ENCODE data around the gene CACNA1F.

Gene CACNA1F

DNA sequence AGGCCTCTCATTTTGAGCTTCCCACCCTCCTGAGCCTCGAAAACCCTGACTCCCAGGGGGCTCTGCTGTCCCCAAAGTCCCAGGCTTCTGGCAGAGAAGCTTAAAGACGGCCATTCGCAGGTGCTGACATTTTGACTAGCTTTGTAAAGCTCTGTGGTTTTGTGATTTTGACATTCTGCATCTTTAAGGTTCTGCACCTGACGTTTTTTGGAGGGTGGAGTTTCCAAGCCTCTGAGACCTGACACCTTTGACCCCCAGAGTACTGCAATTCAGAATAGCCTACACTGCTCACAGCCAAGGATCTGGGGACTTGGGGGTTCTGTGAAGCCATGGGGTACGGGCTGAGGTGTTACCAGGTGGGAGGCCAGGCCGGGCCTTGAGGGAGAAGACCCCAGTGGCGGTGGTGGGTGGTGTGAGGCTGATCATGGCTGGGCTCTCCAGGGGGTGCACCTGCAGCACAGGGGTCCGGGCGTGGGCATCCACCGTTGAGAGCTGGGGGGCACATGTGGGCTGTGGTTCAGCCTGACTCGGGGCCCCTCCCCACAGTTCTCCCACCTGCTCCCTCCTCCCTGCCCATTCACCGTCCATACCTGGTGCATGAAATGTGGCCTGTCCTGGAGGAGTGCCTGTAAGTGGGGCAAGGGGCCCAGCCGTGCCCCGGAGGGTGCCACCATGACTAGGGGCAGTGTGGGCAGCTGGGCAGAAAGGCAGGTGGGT is 24.1 kb upstream of the CACNA1F start:
- DNase-seq (ENCODE audit: low spot score): no peak

DNA sequence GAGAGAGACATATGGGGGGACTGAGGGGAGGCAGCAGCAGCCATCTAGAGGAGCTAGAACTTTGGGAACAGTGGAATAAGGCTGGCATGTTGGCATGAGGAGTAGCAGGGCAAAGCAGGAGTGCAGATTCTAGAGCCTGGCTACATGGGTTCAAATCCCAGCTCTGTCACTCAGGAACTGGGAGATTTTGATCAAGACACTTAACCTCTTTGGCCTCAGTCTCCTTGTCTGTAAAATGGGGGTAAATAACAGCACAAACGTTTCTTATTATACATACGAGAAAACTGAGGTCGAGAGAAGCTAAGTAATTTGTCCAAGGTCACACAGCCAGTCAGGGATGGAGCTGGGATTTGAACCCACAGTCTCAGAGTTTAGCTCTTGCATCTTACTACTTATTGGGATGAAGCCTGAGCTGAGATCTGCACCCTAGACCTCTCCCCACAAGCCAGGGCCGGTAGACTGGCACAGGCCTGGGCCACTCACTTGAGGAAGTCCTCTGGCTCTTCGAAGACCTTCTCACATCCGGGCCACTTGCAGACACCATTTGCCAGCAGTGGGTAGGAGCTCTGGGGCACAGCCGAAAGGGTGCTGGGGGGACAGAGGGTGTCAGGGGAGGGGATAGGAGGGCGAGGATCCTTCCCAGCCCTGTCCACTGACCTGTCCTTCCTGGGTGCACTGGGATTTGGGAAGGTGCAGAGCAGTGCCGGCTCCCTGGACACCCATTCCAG is 23.3 kb upstream of the CACNA1F start:
- no peak for DNase-seq (ENCODE audit: low spot score)

DNA sequence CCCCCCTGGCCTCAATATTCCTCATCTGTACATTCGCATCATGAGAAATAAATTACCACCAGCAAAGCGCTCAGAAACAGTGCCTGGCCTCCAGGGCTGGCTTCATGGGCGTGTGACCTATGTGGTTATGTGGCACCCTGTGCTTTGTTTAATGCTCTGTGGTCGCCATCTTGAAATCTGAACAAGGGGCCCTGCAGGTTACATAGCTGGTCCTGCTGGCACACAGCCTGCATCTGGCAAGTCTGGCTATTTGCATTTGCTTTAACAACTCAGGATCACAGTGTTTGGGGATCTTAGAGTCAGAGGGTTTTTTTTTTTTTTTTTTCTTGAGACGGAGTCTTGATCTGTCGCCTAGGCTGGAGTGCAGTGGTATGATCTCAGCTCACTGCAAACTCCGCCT is 21.5 kb upstream of the CACNA1F start:
- DNase-seq (ENCODE audit: low spot score): no peak

DNA sequence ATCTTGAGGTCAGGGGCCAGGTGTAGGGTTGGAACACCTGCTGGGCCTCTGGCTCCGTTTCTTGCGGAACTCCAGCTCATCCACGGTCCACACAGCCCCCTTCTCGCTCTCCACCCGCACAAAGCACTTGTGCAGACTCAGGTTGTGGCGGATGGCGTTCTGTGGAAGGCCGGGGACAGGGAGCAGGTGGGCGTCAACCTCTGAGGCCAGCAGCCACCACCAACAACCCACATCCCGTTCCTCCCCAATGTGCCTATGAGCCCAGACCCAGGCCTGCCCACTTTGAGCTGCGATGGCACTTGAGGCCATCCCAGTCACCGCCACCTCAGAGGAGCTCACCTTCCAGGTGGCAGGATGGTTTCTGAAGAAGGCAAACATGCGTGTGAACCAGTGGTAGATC is 18.2 kb upstream of the CACNA1F start:
- DNase-seq (ENCODE audit: low spot score): no peak

DNA sequence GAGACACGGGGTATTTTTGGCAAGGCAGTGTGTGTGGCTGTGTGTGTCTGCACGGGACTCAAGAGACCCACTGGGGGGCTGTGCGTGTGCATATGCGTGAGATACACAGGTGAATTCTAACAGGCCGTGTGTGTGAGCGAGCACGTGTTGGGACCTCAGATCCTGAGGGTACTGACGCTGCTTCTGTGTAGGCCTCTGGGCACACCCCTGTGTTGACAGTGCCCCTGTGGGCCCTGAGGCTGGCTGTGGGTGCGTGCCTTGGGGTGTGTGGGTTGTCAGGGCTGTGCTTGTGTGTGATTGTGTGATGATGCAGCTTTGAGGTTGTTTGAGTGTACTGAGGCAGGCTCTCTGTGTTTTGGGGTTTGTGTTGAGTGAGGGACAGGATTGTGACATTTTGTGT is 17.4 kb upstream of the CACNA1F start:
- DNase-seq (ENCODE audit: low spot score): no peak

DNA sequence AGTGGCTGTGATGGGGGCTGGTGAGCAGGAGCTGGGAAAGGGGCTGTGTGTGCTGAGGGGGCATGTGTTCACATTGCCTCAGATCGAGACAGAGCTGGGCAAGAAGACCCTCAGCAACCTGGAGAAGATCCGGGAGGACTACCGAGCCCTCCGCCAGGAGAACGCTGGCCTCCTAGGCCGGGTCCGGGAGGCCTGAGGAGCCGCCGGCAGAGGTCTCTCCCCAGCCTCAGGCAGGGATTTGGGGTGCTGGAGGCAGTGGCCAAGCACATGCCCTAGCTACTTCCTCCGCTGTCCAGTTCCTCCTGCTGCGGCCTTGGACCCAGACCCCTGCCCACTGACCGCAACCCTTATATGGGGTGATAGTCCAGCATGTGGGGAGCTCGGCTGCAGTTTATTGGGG is 16.9 kb upstream of the CACNA1F start:
- no peak for DNase-seq (ENCODE audit: low spot score)

DNA sequence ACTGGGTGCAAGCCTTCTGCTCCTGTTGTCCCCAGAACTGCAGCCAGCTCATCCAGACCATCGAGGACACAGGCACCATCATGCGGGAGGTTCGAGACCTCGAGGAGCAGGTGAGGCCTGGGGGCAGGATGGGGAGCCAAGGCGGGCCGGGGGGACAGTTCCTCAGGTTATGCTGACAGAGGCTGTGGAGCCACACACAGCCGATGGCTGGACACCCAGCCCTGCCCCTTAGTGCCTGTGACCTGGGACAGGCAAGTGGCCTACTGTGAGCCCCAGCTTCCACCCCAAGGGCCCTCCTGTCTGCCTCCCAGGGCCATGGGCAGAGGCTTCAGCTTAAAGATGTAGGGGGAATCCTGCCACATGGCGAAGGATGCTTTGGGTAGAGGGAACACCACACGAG is 16.5 kb upstream of the CACNA1F start:
- DNase-seq (ENCODE audit: low spot score): no peak

DNA sequence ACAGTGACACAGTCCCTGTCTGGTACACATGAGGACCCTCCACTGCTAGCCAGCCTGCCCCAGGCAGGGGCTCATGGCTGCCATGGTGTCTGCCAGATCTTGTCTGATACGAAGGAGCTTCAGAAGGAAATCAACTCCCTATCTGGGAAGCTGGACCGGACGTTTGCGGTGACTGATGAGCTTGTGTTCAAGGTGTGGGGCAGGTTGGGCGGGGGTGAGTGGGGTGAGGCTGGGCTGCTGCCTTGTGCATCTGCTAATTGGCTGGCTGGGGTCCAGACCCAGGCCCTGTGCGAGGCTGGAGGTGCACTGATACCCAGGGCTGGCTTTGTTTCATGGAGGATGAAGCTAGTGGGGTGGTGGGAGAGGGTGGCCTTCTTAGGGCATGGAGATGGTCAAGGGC is 15.9 kb upstream of the CACNA1F start:
- no peak for DNase-seq (ENCODE audit: low spot score)

DNA sequence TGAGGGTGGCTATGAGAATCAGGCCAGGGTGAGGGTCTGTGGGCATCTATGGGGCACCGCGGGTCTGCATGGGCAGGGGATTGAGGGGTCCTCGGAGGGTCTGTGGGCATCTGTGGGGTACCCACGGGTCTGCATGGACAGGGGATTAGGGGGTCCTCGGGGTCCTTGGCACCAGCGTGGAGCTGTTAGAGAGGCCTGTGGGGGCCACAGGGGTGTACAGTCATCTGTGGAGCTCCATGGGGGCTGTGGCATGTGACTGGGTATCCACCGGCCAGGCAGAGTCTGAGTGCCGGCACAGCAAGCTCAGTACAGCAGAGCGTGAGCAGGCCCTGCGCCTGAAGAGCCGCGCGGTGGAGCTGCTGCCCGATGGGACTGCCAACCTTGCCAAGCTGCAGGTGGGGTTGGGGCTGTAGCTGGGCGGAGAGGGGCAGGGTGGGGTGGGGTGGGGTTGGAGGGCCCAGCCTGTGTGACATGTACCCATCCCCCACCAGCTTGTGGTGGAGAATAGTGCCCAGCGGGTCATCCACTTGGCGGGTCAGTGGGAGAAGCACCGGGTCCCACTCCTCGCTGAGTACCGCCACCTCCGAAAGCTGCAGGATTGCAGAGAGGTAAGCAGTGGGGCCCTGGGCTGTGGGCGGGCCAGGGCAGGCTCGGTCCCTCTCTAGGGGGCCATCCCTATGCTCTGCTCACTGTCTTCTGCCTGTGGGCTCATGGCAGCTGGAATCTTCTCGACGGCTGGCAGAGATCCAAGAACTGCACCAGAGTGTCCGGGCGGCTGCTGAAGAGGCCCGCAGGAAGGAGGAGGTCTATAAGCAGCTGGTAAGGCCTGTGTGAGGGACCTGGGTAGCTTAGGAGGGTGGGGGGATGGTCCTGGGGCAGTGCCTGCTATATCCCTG is 15.0 kb upstream of the CACNA1F start:
- DNase-seq (ENCODE audit: low spot score): no peak

DNA sequence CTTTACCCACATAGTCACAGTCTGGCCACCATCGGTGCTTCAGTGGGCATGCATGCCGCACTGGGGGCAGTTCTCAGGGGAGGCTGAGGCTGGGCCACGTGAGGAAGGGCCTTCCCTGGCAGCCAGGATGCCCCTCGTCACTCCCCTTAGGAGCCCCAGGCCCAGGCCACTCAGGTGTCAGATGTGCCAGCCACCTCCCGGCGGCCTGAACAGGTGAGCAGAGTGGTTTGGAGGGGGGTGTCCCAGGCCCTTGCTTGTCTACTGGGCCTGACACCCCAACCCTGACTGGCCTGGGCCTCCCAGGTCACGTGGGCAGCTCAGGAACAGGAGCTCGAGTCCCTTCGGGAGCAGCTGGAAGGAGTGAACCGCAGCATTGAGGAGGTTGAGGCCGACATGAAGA is 14.2 kb upstream of the CACNA1F start:
- DNase-seq (ENCODE audit: low spot score): no peak

DNA sequence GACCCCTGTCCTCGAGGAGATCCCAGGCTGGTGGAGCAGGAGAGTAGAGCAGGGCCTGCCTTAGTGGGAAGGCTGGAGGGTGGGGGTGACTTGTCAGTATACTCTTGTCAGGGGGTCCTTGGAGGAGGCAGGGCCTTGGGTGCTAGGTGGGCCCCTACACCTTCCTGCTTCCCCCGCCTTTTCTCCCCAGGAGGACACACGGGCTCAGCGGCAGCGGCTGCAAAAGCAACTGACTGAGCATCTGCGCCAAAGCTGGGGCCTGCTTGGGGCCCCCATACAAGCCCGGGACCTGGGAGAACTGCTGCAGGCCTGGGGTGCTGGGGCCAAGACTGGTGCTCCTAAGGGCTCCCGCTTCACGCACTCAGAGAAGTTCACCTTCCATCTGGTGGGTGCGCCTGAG is 13.4 kb upstream of the CACNA1F start:
- DNase-seq (ENCODE audit: low spot score): no peak

DNA sequence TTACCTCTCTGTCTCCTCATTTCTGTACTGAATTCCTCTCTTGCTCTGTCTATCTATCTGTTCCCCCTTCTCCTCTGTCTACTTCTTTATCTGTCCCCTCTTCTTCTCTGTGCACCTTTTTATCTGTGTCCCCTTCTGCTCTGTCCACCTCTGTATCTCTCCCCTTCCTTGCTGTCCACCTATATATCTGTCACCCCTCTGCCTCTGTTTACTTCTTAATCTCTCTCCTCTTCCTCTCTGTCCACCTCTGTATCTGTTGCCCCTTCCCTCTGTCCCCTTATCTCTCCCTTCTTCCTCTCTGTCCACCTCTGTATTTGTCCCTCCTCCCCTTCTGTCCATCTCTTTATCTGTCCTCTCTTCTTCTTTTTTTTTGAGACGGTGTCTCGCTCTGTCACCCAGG is 11.1 kb upstream of the CACNA1F start:
- no peak for DNase-seq (ENCODE audit: low spot score)

DNA sequence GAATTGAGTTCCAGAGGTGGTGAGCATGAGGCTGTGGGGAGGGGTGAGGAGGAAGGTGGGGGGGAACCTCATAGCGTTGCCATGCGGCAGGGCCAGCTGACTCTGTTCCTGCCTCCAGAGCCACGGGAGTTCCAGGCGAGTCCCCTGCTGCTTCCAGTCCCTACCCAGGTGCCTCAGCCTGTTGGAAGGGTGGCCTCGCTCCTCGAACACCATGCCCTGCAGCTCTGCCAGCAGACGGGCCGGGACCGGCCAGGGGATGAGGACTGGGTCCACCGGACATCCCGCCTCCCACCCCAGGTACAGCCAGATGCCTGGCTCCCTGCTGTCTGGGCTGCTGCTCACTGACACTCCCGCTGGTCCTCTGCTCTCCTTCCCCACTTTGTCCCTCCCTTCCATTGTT is 10.0 kb upstream of the CACNA1F start:
- DNase-seq (ENCODE audit: low spot score): no peak

DNA sequence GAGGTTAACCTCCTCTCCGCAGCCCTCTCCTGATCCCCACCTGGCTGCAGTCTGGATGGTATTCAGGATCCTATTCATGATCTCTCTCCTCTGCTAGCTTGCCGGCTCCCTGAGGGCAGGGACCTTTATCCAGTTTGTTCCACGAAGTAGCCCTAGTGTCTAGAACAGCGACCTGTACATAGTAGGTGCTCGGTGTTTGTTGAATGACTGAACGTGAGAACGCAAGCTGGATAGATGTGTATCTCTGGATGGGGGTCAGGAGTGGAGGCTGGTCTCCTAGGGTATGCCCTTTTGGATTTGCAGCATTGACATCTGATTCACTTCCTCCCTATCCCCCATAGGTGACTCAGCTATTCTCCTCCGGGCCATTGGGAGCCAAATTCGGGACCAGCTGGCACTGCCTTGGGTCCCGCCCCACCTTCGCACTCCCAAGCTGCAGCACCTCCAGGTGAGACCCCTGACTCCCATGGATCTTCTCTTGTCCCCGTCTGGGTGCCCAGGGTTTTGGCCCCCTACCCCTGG is 9.5 kb upstream of the CACNA1F start:
- DNase-seq (ENCODE audit: low spot score): no peak

DNA sequence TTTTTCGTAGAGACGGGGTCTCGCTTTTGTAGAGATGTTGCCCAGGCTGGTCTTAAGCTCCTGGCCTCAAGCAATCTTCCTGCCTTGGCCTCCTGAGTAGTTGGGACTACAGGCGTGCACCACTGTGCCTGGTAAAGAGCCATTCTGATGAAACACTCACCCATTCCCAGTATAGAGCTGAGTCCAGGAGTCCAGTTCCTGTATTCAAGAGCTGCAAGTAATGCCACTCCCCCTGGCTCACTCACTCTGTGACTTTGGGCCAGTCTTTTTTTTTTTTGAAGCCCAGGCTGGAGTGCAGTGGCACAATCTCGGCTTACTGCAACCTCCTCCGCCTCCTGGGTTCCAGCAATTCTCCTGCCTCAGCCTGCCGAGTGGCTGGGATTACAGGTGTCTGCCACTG is 5.6 kb upstream of the CACNA1F start:
- DNase-seq (ENCODE audit: low spot score): no peak

DNA sequence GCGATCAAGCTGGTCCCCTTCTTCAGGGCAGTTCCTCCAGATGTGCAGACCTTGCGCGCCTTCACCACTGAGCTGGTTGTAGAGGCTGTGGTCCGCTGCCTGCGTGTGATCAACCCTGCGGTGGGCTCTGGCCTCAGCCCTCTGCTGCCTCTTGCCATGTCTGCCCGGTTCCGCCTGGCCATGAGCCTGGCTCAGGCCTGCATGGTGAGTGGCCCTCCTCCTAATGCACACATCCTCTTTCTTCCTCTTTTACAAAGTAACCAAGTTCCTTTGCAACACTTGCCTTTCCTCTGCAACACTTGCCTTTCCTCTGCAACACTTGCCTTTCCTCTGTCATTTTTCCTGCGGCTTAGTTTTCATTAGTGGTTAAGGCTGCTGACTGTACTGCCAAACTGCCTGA is 3.9 kb upstream of the CACNA1F start:
- DNase-seq (ENCODE audit: low spot score): no peak

DNA sequence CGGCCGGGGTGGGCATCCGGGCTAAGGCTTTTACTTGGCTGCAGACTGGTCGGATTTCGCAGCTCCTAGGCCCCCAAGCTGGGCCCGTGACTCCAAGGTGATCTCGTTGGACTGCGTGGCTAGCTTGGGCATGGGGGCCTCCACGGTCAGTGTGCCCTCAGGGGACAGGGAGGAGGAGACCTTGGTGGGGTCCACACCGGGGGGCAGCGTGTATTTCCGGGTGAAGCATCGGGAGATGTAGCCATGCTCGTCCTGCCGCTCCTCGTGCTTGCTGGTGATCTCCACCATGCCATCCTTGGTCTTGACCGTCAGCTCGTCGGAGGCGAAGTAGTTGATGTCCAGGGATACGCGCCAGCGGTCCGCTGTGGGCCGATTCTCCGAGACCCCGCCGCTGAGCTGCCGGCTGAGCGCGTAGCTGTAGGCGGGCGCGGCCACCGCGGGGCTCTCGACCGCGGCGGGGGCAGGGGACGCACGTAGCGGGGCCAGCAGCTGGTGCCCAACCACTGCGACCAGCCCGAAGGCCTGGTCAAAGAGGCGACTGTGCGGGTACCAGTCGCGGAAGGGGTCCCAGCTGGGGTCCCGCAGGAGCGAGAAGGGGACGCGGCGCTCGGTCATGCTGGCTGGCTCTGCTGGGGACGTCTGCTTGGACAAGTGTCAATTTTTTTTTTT is 881 bp upstream of the CACNA1F start:
- no peak for DNase-seq (ENCODE audit: low spot score)

DNA sequence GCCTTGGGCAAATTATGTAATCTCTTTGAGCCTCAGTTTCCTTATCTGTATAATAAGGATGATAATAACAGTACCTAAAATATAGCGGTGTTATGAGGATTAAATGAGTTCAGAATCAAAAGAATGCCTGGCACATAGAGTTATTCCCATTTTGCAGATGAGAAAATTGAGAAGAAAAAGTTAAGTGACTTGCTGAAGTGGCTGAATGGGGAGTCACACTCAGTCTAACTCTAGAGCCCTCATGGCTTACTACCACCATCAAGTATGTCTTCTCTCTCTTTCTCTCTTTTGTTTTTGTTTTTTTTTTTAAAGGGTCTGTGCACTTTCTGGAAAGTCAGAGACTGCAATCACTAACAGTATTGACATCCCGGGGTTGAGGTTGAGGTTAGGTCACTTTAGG is 615 bp downstream of the CACNA1F start:
- DNase-seq (ENCODE audit: low spot score): no peak

DNA sequence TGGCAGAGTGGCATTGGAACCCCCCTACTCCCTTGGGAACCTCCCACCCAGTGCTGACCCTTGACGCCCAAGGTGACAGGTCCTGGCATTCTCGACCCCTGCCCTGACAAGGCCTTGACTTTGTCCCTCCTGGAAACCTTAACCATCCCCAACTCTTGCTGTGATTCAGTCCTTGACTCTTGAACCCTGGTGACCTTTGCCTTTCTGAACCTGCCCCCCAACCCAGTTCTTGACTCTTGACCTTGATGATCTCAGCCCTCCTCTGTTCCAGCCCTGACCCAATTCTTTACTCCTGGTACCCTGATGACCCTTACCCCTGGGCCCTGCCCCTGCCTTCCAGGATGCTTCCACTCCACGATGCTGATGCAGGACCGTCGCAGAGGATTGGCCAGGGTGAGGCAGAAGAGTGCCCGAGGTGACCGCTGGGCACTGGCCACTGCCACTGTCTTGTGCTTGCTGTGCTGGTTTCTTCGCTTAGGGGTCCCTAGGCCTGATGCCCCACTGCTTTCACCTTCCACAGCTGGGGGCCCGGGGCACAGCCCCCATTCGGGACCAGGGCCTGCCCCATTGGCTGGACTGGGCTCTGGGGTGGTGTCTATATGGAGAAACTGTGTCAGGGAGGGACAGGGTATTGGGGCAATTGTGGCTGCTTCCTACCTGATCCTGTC is 1.7 kb downstream of the CACNA1F start:
- DNase-seq (ENCODE audit: low spot score): no peak

DNA sequence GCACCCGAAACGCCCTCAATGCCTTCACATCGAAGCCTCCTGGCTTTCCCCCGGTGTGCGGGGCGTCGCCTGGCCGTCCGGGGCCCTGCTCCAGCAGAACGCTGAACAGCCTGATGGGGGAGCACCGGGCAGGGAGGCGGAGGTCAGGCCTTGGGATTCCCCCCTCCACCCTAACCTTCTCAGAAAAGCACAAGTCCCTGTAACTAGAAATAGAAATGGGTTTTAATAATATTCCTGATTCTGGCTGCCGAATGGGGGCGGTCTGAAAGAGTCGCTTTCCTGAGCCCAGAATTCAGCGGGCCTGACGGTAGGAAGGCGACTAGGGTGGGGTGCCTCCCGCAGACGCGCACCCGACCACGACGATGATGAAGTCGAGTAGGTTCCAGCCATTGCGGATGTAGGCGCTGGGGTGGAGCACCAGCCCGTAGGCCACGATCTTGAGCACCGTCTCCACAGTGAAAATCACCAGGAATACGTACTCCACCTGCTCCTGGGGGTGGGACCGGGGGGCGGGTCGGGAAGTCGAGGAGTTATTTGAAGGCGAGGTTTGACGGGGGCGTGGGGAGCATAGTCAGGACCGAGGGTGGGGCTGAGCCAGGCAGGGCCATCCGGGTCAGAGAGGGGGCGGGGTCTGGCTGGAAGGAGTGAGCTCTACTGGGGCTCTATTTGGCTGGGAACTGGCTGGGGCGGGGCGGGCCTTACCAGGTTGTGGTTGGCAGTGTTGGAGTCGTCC is 2.5 kb downstream of the CACNA1F start:
- peak; percentile 66 for DNase-seq (ENCODE audit: low spot score)

DNA sequence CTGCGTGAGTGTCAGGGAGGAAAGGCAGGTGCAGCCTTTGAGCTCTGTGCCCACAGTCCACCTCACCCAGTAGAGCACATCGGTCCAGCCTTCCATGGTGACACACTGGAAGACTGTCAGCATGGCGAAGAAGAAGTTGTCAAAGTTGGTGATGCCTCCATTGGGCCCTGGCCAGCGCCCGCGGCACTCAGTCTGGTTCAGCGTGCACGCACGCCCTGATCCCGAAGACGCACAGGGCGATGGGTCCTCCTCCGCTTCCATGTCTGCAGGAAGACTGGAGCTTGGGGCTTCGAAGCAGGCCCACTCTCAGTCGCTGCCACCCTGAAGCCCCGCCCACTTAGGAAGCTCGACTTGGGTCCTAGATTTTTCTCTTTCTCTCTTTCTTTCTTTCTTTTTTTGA is 5.0 kb downstream of the CACNA1F start:
- no peak for DNase-seq (ENCODE audit: low spot score)

Measured in ecto neural progenitor cell (in vitro differentiated cells).